Posterior vena cava (tissue), 2 donors: ENCODE data around the gene ENOX2. TPM values are rescaled to one million over a fixed set of nuclear protein-coding genes. Genes with fewer than 3 reads are reported as not detected.

Source experiments
- DNase-seq: peaks from one replicate; pipeline ENCODE4 v3.0.0-alpha.2; 2020; ENCODE audit warnings: low spot score
- intact Hi-C, 2 donors: fragments of 100-400 bp; cut with DNase I; formaldehyde crosslinking; loops; one replicate each; pipeline versions ENCODE4 v1.14.1 to v1.14.2; 2022 to 2023
- total RNA-seq, 2 donors: library from RNA; stranded (reverse); fragmentation: NEBNext Ultra II Directional; extraction: Animal tissue kit (Norgen Biotek cat#: 25700); gene quantifications; one replicate each; pipeline ENCODE4 v1.2.1, GENCODE V29; 2021
- donor health status: DM: yes; HTN: yes; CAD: no.
- donor health status: DM: yes; HTN: yes; CAD: no.

The ENOX2 gene
- total RNA-seq, 2 donors from 2014 or later: 21.1 to 23.6 TPM

DNA sequence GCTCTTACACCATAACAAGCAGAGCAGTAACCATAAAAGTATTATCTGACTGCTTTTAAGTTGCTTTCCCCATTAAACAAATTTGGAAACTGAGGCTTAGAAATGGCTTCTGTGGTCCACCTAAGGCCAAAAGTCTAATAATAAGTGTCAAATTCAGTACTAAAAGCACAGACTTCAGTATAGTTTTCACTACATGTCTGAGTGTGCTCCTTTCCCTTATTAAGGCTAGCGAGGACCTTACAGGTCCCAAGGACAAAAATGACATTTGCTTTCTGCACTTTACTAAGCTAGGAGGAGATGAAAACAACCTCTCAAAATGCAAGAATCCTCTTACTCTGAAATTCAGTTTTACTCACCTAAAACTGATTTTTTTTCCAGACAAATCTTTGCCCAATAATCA lies 127.2 kb downstream of the ENOX2 start:
- no peak for DNase-seq
- intact Hi-C loops: no loop called here

DNA sequence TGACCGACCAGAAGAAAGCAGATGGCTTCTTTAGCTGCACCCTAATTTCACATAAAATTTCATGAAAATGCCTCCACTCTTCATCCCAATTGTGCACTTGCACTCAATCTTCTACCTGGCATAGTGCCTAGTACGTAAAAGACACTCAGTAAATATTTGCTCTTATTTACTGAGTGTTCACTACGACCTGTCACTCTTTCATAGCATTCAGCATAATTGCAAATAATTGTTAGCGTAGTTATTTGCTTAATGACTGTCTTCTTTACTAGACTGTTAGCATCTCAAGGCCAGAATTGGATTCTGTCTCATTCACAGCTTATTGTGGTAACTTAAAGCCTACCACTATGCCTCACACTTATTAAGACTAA lies 130.2 kb downstream of the ENOX2 start:
- DNase-seq: no peak
- intact Hi-C loops: no loop called here

DNA sequence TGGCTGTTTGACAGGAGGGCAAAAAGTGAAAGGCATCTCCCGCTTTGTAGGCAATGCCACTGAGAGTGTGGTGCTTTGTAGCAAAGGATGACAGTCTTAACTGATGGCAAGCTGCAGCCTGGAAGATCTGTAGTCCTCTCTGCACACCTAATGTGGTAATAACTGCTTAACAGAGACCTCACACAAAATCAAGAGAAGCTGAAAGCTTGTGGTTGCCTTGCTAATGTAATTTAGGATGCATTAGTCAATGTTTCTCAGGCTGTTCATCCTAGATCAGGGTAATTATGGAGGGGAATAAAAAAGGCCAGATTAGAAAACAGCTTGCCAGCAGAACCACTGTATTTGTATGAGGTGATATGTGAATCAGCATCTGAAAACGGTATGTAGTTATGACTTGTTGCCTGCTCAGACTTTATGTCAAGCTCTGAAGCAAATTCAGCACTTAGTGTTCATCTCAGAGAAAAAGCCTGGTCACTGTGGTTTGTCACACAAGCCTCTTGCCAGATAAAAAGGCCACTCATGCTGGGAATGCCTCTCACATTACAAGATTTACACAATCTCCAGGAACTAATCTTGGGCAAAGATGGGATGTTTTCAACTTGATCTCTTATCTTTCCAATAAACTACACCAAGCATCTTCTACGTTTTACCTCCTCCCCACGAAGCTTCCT lies 130.8 kb downstream of the ENOX2 start:
- intact Hi-C loops: no loop called here
- DNase-seq: no peak

DNA sequence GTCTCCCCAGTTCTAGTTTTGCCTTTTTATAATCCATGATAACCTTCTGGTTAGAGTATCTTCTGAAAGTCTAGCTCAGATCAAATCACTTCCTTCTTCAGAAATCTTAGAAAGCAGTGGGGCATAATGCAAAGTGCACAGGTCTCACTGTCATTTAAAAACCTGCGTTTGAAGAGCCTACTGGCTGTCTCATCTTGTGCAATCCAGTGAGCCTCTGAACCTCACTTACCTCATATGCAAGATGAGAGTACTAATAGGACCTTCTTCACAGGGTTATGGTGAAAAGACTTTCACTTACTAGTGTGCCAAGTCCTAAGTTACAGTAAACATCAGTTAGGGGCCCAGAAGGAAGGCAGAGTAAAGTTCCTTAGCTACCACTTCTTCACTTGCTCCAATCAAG lies 131.4 kb downstream of the ENOX2 start:
- no peak for DNase-seq
- intact Hi-C loops: no loop called here

DNA sequence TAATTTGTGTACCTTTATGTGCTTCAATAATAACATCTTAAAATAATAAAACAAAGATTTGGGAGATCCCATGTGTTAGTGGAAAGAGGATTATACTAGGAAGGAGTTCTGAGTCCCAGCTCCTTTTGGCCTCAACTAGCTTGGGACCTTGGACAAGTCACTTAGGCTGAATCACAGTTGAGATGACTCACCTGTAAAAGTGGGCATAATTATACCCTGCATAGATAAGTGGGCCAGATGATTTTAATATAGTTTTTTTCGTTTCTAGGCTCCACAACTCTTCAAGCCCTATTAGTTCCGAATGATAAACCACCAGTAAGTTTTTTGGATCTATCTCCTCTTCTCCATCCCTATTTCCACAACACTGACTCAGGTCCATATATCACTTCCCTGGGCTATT lies 131.8 kb downstream of the ENOX2 start:
- intact Hi-C loops: no loop called here
- DNase-seq: no peak

DNA sequence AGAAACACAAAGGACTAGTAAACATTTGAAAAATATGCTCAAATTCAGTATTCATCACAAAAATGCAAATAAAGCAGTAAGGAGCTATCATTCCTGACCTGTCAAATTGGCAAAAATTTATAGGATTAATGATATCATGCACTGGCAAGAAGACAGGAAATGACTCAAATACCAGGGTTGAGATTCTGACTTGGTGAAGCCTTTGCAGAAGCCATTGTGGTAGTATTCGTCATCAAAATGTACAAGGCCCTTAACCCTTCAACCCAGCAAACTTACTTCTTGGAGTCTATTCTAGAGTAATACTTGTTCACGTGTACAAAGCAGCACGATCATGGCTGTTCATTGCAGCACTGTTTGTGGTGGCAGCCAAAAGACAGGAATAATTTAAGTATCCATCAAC lies 132.4 kb downstream of the ENOX2 start:
- DNase-seq: no peak
- intact Hi-C loops: no loop called here

DNA sequence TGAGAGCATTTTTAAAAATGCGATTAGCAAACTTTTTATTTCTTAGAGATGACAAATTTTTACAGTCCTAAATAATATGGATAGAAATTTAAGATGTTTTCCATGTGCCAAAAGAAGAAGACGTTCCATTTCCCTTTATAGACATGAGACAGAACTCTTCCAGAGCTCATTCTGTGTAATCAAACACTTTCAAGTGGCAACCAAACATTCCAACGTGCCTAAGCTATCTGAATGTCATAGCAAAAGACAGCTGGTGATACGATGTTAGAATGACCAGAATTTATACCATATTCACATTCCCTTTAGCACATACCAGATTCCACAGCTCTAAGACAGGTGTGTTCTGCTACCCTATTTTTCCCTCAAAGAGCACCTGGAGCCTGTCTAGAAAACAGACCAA lies 133.2 kb downstream of the ENOX2 start:
- intact Hi-C loops: no loop called here
- DNase-seq: no peak

DNA sequence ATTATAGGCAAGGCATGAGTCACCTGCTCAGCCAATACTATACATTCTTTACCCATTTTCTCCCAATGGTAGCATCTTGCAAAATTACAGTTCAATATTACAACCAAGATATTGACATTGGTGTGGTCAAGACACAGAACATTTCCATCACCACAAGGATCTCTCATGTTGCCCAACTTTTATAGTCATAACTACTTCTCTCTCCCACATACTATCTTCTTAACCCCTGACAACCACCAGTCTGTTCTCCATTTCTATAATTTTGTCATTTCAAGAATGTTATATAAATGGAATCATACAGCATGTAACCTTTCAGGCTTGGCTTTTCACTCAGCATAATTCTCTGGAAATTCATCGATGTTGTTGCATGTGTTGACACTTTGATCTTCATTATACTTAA lies 144.9 kb downstream of the ENOX2 start:
- DNase-seq: no peak
- intact Hi-C loops: no loop called here

DNA sequence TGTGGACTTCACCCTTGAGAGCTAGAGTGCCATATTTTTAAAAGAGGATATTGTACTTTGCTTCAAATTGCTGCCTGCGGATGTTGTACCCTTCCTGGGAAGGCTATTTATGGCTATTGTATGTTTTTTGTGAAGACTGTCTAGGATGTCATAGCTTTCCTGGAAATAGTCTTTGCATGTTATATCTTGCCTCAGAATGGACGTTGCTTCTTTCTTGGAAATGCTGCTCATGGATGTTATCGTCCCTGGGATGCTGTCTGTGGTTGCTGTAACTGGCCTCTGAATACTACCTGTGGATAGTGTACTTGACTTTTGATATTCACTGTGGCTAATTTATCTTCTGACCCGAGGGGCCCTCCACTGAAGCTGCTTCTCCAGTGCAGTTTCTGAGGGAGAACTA lies 146.8 kb downstream of the ENOX2 start:
- intact Hi-C loops: no loop called here
- DNase-seq: no peak

DNA sequence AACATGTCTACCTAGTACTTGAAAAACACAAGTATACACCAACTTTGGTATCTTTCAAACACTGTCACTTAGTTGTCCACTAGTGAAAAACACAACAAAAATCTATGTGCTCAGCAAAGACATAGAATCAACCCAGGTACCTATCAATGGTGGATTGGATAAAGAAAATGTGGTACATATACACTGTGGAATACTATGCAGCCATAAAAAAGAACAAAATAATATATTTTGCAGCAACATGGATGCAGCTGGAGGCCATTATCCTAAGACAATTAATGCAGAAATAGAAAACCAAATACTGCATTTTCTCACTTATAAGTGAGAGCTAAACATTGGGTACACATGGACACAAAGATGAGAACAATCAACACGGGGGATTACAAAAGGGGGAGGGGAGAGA lies 148.7 kb downstream of the ENOX2 start:
- intact Hi-C loops: no loop called here
- DNase-seq: no peak

DNA sequence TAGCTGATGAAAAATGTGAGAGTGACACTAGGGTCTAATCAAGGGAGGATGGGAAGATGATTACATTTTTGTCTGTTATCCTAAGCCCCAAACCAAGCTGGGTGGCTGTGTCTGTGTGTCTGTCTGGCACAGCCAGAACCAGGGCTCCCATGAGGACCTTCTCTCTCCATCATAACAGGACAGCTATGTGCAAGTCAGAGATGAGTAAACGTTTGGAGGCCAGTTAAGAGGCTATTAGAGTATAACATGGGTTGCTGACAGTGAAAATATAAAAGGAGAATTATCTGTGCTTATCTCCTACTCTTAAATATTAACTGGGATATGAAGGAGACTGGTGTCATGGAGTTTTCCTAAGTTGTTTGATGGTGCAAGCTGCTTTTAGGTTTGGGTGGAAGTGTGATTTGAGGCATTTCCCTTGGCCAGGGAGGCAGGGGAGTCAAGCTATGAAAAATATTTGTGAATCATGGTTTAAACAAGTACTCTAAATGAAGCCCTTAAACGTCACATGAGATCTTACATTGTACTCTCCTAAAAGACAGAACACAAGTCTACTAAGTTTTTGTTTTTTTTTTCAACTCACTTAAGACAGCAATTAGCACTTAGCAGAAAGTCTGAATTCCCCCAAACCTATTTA lies 156.2 kb downstream of the ENOX2 start:
- DNase-seq: no peak
- intact Hi-C loops: no loop called here

DNA sequence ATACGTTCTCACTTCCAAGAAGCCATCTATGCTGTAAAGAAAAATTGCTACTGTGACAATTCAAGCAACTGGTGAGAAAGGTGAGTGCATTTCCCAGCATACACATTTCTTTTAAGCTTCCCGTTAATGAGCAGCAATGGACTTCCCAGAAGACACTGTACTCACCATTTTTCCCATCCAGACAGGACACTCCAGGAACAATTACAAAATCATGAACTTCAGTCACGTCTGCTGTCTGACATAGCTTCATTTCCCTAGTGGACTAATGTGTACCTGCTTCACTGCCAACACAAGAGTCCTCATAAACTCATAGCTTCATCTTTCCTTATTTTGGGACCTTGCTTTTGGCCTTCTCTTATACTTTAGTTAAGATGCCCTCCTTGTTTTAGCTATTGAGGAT lies 156.9 kb downstream of the ENOX2 start:
- intact Hi-C loops: no loop called here
- DNase-seq: no peak

DNA sequence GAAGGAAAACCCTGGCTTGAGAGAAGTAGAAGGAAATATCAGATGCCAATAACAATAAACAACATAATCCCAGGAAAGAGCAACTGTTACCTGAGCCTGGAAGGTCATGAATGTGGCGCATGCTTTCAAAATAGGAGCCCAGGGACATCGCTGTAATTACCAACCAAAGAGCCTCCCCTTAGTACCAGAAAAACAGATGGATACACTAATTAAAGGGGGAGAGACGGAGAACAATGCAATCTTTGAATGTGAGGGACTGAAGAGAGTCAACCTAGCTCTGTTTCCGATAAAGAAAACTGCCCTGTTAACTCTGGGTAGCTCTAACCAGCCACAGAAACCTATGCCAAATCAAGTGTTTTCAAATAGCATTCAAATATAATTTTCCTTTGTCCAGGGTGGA lies 161.4 kb downstream of the ENOX2 start:
- DNase-seq: no peak
- intact Hi-C loops: no loop called here

DNA sequence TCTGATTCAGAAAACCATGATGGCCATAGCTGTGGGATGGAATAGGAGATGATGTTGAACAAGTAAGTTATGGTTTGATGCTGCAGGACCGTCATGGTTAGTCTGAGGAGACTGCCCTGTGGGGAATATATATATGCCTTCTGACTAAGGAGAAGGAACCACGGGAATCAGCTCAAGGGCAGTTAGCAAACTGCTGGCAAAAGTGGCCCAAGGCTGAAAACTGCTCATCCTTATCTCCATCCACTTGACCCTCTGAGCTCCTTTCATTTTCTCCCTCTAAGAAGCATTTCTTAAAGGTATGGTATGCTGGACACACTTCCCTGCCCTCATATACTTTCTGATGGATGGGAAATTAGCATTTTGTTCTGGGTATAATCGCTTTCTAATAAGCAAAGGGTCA lies 161.9 kb downstream of the ENOX2 start:
- no peak for DNase-seq
- intact Hi-C loops: no loop called here

DNA sequence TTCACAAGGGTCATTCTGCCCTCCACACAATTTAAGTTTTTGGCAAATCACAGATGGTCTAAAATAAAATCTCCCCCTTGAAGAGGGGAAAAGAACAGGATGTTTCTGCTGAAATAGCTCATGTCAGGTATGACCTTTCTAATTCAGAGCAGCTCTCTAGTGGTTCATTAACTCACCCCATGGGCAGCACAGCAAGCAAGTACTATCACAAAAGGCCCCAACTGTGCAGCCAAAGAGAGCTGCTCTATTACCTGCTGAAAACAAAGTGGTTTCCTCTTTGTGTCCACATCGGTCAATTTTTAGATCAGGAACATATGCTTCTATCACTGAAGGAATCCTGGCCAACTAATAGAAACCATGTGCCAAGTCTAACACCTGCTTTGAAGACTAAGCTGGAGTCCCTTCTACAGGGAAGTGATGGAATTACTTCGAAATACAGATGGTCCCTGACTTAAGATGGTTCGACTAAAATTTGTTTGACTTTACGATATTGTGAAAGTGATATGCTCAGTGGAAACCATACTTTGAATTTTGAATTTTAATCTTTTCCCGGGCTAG lies 164.3 kb downstream of the ENOX2 start:
- no peak for DNase-seq
- intact Hi-C loops: no loop called here

DNA sequence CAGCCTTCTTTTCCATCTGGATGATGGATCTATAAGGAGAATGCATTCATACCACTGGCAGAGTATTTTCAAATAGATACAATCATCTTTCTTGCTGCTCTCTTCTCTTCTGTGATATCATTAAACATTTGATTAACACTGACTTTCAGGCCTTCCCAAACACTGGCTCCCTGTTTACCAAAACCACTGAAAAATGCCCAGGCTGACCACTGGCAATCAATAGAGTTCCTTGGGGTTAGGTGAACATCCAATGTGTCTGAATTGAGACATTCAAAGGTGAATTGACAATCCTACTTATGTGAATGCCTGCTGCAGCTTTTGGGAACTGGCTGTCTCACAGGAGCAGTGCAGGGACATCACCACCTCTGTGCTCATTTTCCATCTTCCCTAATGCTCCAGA lies 168.3 kb downstream of the ENOX2 start:
- intact Hi-C loops: no loop called here
- DNase-seq: no peak

DNA sequence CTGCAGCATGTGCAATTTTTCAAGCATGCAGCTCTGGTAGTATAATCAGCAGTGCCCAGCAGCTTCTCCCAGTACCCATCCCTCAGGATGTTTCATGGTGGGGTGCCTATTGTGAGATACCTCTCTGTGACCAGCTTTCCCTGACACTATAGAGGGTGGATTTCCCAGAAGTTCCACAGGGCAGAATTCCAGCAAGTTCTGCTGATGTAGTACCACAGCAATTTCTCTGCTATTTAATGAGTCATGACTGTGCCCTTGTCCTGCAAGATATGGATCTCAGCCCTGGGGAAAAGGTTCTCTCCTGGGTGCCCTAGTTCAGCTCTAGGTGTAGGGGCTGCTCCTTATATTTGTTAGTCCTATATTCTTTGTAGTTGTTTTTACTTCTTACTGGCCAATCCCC lies 174.8 kb downstream of the ENOX2 start:
- DNase-seq: no peak
- intact Hi-C loops: no loop called here

DNA sequence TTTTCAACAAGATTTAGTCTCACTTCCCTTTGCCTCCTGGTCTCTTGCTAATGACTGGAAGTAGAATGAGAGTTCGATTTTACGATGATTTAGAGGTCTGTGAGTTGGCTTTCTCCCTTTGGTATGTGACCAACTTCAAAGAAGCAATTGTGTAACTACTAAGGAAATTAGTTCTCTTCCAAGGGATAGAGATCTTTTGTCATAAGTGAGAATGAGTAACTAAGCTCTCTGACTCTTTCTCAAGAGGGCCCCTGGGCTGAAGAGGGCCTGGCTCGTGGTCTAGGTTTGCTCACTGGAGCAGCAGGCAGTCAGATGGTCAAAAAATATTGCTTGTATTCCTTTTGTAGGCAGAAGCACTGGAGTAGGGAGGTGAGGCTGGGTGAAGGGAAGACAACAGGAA lies 176.3 kb downstream of the ENOX2 start:
- DNase-seq: no peak
- intact Hi-C loops: no loop called here

DNA sequence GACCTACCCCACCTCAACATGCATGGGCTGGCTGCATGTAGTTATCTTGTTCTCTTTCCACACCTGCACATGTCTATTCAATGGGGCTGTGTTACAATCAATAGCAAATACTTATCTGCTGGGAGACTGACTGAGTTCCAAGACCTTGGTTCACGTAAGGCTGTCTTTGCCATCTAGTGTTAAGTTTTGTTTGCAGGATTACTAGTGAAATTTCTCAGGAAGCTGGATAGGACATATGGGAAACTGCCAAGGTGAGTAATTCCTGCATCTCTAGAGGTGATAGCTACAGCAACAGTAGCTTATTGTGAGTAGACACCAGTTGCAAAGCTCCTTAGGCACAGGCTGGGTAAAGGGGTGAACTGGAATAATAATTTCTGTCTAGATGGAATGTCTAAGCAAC lies 177.5 kb downstream of the ENOX2 start:
- no peak for DNase-seq
- intact Hi-C loops: no loop called here

DNA sequence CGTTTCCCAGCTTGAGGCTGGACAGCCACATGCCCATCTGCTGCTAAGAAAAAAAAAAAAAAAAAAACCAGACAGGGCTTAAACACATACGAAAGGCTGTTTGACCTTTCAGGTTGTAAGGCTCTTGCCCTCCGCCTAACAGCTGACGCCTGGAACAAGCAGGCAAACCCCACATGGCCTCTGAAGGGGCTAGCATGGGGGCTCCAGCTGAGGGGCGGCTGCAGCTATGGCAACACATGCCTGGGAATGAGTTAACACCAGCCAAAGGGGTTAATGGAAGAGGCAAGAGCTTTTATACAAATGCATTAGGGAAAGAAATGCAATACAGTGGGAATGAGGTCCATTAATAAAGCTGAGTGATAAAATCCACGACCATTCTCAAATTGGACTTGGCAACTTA lies 183.6 kb downstream of the ENOX2 start:
- intact Hi-C loops: no loop called here
- DNase-seq: no peak

DNA sequence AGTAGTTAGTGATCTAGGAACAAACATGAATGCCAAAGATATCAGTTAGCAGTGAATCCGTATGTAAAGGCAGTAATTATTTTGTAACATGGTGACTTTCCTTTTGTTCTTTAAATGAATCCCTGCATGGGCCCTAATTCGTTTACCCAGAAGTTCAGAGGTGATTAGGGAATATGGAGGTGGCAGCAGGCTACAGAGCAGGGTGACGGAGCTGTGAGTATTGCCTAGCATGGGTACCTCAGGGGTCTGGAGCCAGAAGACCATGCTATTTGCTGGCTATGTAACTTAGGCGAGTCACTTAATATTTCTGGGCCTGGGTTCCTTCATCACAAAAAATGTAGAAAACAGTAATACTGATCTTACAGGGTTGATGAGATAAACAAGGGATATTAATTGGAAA lies 184.9 kb downstream of the ENOX2 start:
- intact Hi-C loops: no loop called here
- no peak for DNase-seq
